NCI-H1092 (cell line): ENCODE measurements around the gene CD300H.
A peak's percentile ranks its signal among the peaks of the same experiment; 100 is the strongest.

Experiments used
- DNase-seq: peaks from one replicate; lab custom pipeline; 2025; lab: John Stamatoyannopoulos, UW

Gene CD300H

GRCh38 chr17:74567397-74567796, at the start of gene CD300H:
Gene CD300H, minus strand, starts transcription at chr17:74567509.
- no peak for DNase-seq

GRCh38 chr17:74616696-74617095, 49.4 kb upstream of the CD300H start:
- DNase-seq = no peak

GRCh38 chr17:74612046-74612445, 44.7 kb upstream of the CD300H start:
- no peak for DNase-seq

- DNase-seq = no peak
Observed at GRCh38 chr17:74610108-74610507, 42.8 kb upstream of the CD300H start.

GRCh38 chr17:74608511-74608910, 41.2 kb upstream of the CD300H start:
- no peak for DNase-seq

- DNase-seq = no peak
Observed at GRCh38 chr17:74607221-74607620, 39.9 kb upstream of the CD300H start.

- DNase-seq = no peak
Observed at GRCh38 chr17:74606050-74606449, 38.7 kb upstream of the CD300H start.

GRCh38 chr17:74605361-74605760, 38.1 kb upstream of the CD300H start:
- no peak for DNase-seq

- no peak for DNase-seq
Observed at GRCh38 chr17:74604761-74605160, 37.5 kb upstream of the CD300H start.

- DNase-seq = no peak
Observed at GRCh38 chr17:74604200-74604599, 36.9 kb upstream of the CD300H start.

- DNase-seq = no peak
Observed at GRCh38 chr17:74603746-74604145, 36.4 kb upstream of the CD300H start.

- no peak for DNase-seq
Observed at GRCh38 chr17:74603037-74603635, 35.8 kb upstream of the CD300H start.

- peak; percentile 15 for DNase-seq
Observed at GRCh38 chr17:74601944-74602572, 34.7 kb upstream of the CD300H start.

- no peak for DNase-seq
Observed at GRCh38 chr17:74599448-74599939, 32.2 kb upstream of the CD300H start.

GRCh38 chr17:74599023-74599399, 31.7 kb upstream of the CD300H start:
- DNase-seq = no peak

GRCh38 chr17:74598346-74599022, 31.2 kb upstream of the CD300H start:
- no peak for DNase-seq

- DNase-seq = no peak
Observed at GRCh38 chr17:74597069-74597790, 29.9 kb upstream of the CD300H start.

GRCh38 chr17:74595037-74595750, 27.9 kb upstream of the CD300H start:
- no peak for DNase-seq

- no peak for DNase-seq
Observed at GRCh38 chr17:74592087-74592990, 25.0 kb upstream of the CD300H start, which contains the start of gene CD300LD. Gene CD300LD, minus strand, starts transcription at chr17:74592283. Its CDS starts 81 bp downstream, at chr17:74592202.

- no peak for DNase-seq
Observed at GRCh38 chr17:74591503-74591902, 24.2 kb upstream of the CD300H start.

GRCh38 chr17:74585711-74586110, 18.4 kb upstream of the CD300H start:
- no peak for DNase-seq
